Left forelimb (tissue), 1 donor: ENCODE data around the gene PREX1.

Experiments
- DNase-seq: peaks from one replicate; pipeline ENCODE4 v3.0.0-alpha.2; 2018; ENCODE audit warnings: low spot score

The PREX1 gene

DNA sequence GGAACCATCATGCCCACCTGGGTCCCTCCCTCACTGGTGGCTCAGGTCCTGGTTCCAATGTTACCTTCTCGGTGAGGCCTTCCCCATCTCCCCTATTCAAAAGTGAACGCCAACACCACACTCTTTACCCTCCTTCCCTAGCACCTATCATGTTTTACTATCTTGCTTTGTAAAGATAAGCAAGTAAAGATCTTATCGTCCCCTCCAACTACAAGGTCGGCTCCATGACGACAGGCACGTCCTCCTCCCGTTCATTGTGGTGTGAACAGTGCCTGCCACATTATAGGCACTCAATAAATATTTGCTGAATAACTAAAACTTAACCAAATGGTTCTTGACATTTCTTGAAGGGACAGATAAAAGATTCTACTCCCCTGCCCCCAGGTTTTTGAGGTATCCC lies 147.1 kb downstream of the PREX1 start:
- DNase-seq: no peak

DNA sequence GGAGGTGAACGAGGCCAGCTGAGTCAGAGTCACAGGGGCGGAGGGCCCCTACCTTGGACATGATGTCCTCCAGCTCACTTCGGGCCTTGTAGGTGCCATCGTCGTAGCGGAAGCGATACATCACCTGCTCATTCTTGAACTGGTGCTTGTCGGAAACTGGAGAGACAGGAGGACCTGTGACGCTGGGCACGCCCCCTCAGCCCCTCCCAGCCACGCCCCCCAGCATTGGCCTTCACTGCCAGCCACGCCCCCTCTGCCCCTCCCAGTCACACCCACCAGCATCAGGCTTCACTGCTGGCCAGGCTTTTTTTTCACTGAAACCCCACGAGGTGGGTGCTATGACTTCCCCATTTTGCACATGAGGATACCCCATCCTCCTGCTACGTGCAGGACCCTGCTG lies 148.2 kb downstream of the PREX1 start:
- no peak for DNase-seq

DNA sequence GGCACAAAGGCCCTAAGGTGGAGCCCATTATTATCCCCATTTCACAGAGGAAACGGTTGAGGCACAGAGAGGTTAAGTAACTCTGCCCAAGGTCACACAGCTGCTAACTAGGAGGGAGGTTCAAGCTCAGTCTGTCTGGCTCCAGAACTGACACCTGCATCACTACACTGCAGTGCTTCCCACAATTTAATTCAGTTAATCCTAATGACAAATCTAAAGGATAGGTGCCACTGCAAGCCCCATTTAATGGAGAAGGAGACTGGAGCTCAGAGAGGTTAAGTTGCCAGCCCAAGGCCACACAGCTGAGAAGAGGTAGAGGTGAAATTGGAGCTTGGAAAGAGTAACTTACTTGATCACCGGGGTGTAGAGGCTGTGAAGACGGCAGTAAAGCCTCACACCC lies 148.8 kb downstream of the PREX1 start:
- DNase-seq: no peak

- no peak for DNase-seq
Observed at GRCh38 chr20:48678421-48678820, 149.4 kb downstream of the PREX1 start.

GRCh38 chr20:48676795-48677460 lies 150.9 kb downstream of the PREX1 start:
- DNase-seq: no peak

DNA sequence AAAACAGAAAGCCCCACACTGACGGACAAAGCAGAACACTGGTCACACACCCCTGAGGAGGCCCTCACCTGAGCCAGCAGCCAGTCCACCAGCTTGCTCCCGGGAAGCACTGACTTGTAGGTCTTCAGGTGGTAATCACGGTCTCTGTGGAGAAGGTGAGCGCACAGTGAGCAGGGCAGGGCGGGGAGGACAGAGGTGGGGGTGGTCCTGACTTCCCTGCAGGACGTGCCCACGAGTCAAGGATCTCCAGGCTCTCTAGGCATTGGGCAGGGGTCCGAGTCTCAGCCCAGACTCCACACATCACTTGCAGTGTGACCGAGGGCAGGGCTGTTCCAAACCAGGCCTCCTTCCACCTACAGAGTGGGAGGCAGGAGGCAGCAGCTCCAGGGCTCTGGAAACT lies 151.7 kb downstream of the PREX1 start:
- no peak for DNase-seq

DNA sequence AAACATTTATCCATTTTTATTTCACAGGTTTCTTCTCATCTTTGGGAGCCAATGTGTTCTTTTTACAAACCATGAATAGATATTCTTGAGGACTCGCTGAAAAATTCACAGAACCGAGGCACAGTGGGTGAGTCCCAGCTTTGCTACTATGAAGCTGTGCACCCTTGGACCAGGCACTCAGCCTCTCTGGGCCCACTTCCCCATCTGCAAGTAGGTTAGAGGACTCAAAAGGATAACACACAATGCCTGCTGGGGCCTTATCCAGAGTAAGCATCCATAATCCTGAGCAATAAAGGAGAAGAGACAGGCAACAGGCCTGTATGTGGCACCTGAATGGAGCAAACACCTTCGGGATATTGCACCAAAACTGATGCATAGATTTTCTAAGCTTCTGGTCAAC lies 153.3 kb downstream of the PREX1 start:
- no peak for DNase-seq

DNA sequence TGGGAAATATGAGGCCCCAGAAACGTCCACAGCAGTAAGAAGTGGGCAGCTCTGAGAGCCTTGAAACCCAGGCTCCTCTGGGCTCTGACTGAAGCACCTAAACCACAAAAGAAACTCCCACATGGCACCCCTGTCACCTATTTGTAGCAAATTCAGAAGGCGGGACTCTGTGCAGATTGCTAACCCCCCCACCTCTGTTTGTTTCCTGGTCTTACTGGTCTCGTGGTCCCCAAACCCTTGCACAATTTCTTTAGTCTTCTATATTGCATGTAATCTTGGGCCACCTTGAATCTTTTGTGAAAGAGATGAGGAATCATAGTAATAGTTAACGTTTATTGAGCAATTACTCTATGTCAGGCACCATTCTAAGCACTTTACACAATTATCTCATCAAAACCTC lies 154.3 kb downstream of the PREX1 start:
- no peak for DNase-seq

GRCh38 chr20:48672324-48672723 lies 155.5 kb downstream of the PREX1 start:
- DNase-seq: no peak

DNA sequence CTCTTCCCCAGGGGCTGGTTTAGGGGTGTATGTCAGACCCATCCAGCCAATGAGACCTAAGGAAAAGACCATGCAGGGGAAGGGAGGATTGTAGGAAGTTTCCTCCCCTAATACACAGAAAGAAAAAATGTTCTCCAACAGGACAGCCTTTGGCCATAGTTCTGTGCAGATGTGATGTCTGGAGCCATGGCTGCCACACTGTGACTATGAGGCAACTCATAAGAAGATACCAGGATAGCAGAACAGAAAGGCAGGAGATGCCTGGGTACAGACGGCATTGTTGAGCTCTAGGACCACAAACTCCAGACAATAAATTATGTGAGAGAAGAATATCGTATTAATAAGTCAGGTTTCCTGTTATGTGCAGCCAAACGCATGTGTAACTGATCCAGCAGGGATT lies 156.7 kb downstream of the PREX1 start:
- DNase-seq: no peak

GRCh38 chr20:48669946-48670605 lies 157.7 kb downstream of the PREX1 start:
- peak; percentile 60 for DNase-seq

GRCh38 chr20:48668451-48668946 lies 159.3 kb downstream of the PREX1 start:
- DNase-seq: peak; percentile 78

DNA sequence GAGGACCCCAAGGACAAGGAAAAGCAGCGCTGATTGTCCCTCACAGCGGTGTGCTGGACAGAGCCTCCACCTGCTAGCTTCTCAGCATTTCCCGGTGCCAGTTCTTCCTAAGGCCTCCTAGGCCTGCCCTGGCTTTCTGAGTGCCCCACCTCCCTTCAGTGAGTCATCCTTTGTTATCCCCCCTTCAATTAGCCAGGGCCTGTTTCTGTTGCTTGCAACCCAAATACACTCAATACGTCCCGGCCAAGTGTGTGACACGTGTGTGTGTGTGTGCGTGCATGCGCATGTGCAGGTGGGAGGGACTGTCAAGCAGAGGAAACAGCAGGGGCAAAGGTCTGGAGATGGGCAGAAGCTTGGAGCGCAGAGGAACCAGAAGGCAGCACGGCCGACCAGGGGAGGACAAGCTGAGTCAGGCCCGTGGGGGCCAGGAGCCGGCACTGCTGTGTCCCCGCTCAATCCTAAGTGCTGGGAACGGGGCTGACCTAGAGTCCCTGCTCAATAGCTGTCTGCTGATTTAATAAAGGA lies 159.8 kb downstream of the PREX1 start:
- no peak for DNase-seq

GRCh38 chr20:48667481-48667880 lies 160.3 kb downstream of the PREX1 start:
- no peak for DNase-seq

DNA sequence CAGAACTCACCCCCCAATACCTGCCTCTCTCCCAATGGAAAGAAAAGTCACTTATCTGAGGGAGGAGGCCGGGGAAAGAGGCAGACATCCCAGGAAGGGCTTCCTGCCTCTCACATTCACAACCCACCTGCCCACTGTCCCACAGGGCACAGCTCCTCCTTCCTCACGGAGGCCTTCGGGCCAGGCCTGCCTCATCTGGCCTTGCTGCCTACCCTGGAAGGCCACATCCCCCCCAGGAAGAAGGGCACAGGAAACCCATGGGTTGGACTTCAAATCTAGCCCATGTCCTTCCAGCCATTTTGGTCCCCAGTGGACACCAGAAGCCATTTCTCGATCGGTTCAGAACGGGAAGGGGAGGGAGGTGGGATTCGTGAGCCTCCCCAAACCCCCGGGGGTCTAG lies 162.0 kb downstream of the PREX1 start:
- no peak for DNase-seq

DNA sequence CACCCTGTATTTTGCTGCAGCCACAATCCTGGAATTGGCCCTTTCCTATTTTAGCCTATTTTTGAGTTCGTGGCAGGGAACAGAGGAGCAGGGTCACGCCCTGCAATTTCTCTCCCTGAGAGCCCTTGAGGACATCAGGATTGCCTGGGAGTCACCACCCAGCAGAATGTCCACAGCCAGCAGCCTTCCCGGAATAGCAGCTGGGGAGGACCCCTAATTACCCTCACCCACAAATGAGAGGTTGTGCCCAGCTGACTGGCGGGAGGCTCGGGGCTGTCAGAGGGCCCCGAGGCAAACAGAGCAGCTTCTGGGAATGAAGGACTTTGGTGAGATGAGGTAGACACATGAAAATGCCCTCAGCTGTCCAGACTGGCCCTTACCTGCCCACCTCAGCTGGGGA lies 165.1 kb downstream of the PREX1 start:
- no peak for DNase-seq

- no peak for DNase-seq
Observed at GRCh38 chr20:48661575-48662455, 166.0 kb downstream of the PREX1 start.

DNA sequence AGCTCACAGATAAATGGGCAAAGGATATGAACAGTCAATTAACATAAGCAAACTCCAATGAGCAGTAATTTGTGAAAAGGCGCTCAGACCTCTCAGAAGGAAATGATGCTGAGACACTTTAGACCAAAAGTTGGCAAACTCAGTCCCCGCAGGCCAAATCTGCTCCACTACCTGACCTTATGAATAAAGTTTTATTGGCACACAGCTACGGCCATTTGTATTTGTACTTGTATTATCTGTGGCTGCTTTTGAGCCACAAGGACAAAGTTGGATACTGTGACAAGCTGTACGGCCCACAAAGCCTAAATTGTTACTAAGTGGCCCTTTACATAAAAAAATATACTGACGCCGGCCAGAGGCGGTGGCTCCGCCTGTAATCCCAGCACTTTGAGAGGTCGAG lies 167.0 kb downstream of the PREX1 start:
- no peak for DNase-seq

GRCh38 chr20:48659858-48660257 lies 167.9 kb downstream of the PREX1 start:
- DNase-seq: no peak

DNA sequence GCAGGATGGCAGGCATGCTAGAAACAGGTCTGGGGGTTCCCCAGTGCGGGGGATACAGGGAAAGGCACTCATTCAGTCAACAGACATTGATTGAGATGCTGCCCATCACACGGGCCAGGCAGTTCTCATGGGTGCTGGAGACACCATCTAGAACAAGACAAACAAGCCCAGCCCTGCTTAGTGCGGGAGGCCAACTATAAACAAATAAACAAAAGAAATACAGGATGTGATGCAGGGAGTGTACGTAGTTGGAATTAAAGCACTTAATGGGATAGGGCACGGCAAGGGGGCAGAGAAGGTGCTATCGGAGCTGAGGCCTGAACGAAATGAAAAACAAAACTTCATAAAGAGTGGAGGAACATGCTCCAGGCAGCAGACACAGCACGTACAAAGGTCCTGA lies 169.3 kb downstream of the PREX1 start:
- DNase-seq: no peak

GRCh38 chr20:48658198-48658476 lies 169.7 kb downstream of the PREX1 start:
- no peak for DNase-seq

DNA sequence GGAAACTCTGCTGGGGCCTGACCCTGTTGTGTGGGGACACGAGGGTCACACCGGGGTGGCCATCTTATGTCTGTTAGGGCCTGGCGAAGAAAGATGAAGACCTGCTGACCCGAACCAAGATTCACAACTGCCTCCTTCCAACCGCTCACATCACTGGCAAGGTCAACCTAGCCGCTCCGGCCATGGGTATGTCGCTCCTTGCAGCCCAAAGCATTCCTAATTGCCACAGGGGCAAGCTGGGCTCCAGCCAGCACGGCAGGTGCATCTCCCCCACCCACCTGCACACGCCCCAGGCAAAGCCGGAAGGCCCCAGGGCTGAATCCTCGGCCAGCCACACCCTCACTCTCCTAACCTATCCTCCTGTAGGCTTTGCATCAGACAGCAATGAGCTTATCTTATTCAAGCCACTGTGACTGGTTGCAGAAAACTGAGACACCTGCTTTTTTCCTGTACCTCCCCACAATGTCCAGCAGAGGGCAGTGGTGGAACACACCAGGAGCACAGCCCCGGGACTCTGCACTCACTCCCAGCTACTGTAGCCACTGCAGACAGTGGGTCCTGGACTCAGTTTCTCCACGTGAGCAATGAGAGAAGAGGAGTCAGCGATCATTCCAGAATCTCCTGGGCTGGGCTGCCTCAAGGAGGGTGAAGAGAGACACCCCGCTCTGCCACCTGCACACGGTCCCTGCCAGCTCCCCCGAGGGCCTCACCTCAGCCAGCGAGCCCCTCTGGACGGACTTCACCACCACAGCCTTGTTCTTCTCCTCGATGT lies 170.2 kb downstream of the PREX1 start:
- DNase-seq: peak; percentile 79
